ENCODE data around the gene FMN1. TPM values are rescaled to one million over a fixed set of nuclear protein-coding genes. Genes with fewer than 3 reads are reported as not detected.

The FMN1 gene
- polyA plus RNA-seq, 2 of the 4 experiments (the other 2 are of a cell fraction), result 0.53 to 2.2 TPM

GRCh38 chr15:33080006-33080405 lies 114.5 kb downstream of the FMN1 start:
- no peak for FAIRE-seq
- POLR2A ChIA-PET, result no interaction called here
- no peak overlapping the region for H3K27ac ChIP-seq
- no peak for DNase-seq (ENCODE audit: low read depth in 1 of 2, low spot score in 1 of 2)
- H3K4me2 ChIP-seq, result no peak overlapping the region
- H3K9me3 ChIP-seq, result no peaks in the 10 kb centered on the region
- no peak for TF ChIP-seq ZNF302 (CRISPR knock-in tag; IDR thresholded peaks at IDR 0.05)
- TF ChIP-seq POLR2A (IDR thresholded peaks at IDR 0.05; ENCODE audit: low read length), result no peak
- TF ChIP-seq HOXB13 (CRISPR knock-in tag; IDR thresholded peaks at IDR 0.05; ENCODE audit: low read depth), result no peak
- no peak for TF ChIP-seq BHLHE40 (IDR thresholded peaks at IDR 0.05; ENCODE audit: low read depth, low read length)
- TF ChIP-seq TFCP2L1 (CRISPR knock-in tag; IDR thresholded peaks at IDR 0.05), result no peak
- TF ChIP-seq HEYL (CRISPR knock-in tag; IDR thresholded peaks at IDR 0.05), result no peak
- TF ChIP-seq CEBPB (IDR thresholded peaks at IDR 0.05), result no peak
- TF ChIP-seq RCOR1 (IDR thresholded peaks at IDR 0.05; ENCODE audit: low read depth, low read length), result no peak
- no peak for TF ChIP-seq TP53 (CRISPR knock-in tag; IDR thresholded peaks at IDR 0.05)
- TF ChIP-seq RFX5 (IDR thresholded peaks at IDR 0.05), result no peak
- no peak for TF ChIP-seq JUNB (IDR thresholded peaks at IDR 0.05)
- TF ChIP-seq NPAS2 (CRISPR knock-in tag; IDR thresholded peaks at IDR 0.05; ENCODE audit: borderline replicate concordance), result no peak
- no peak for TF ChIP-seq RAD21 (conservative IDR thresholded peaks at IDR 0.05 in 1 of 2, IDR thresholded peaks at IDR 0.05 in 1 of 2)
- TF ChIP-seq BCL3 (IDR thresholded peaks at IDR 0.05), result no peak
- no peak for TF ChIP-seq ESRRA (IDR thresholded peaks at IDR 0.05; ENCODE audit: borderline replicate concordance, low read length)
- TF ChIP-seq FOSB (CRISPR knock-in tag; IDR thresholded peaks at IDR 0.05), result no peak
- no peak for TF ChIP-seq HDAC2 (IDR thresholded peaks at IDR 0.05)
- no peak for TF ChIP-seq USF2 (IDR thresholded peaks at IDR 0.05)
- TF ChIP-seq GATA3 (IDR thresholded peaks at IDR 0.05; ENCODE audit: borderline replicate concordance), result no peak
- H3K4me1 ChIP-seq, result no peaks in the 10 kb centered on the region
- WGBS (ENCODE audit: missing lambda C conversion rate), result 61% methylated on average over 4 of the region's 4 CpGs
- no peak for ATAC-seq
- no peak overlapping the region for H3K4me3 ChIP-seq
- CTCF ChIA-PET, result interaction anchor here (0.7 to 1.6 kb wide), 4 partner anchors 13 to 620 kb away, joined by 3 to 6 read pairs (median 4); no protein-coding TSS in a partner anchor

- no peak overlapping the region for H3K4me2 ChIP-seq
- no peaks in the 10 kb centered on the region for H3K4me1 ChIP-seq
- no peak for DNase-seq (ENCODE audit: low read depth in 1 of 2, low spot score in 1 of 2)
- WGBS (ENCODE audit: missing lambda C conversion rate), result 87% methylated on average over 2 of the region's 2 CpGs
- no peak for ATAC-seq
- no peak for FAIRE-seq
- no peak overlapping the region for H3K4me3 ChIP-seq
- no peak for TF ChIP-seq KDM1A (IDR thresholded peaks at IDR 0.05; ENCODE audit: low read depth)
- no peak for TF ChIP-seq HOXB13 (CRISPR knock-in tag; IDR thresholded peaks at IDR 0.05; ENCODE audit: low read depth)
- no peak for TF ChIP-seq MAX (IDR thresholded peaks at IDR 0.05)
- no peak for TF ChIP-seq RCOR1 (IDR thresholded peaks at IDR 0.05; ENCODE audit: low read depth, low read length)
- TF ChIP-seq EP300 (IDR thresholded peaks at IDR 0.05), result no peak
- no peak for TF ChIP-seq REST (IDR thresholded peaks at IDR 0.05)
- TF ChIP-seq CBX2 (IDR thresholded peaks at IDR 0.05; ENCODE audit: borderline replicate concordance, low read depth), result no peak
- no peak for TF ChIP-seq SREBF2 (IDR thresholded peaks at IDR 0.05)
- CTCF ChIA-PET, result interaction anchor here (0.9 to 1.6 kb wide), 8 partner anchors 8 to 428 kb away, joined by 3 to 11 read pairs (median 4); no protein-coding TSS in a partner anchor
- no peaks in the 10 kb centered on the region for H3K9me3 ChIP-seq
- POLR2A ChIA-PET, result interaction anchor here (0.6 kb wide), 1 partner anchor 53 kb away, joined by 5 read pairs; no protein-coding TSS in a partner anchor
- H3K27ac ChIP-seq, result no peak overlapping the region
Measured at GRCh38 chr15:33078607-33079006, 115.9 kb downstream of the FMN1 start.

All from A549 (cell line).